Hepatocyte (in vitro differentiated cells): Measurements from ENCODE around the gene ARID5A. TPM values are rescaled to one million over a fixed set of nuclear protein-coding genes. Genes with fewer than 3 reads are reported as not detected.

Experiments used
- DNase-seq: peaks from one replicate; pipeline ENCODE4 v3.0.0-alpha.2; 2016; ENCODE audit warnings: low spot score
- H2AFZ ChIP-seq: fragments of 200-600 bp; sonication (generic); 2 replicates; pipeline ENCODE4 v1.6.0; 2016; ENCODE audit warnings: antibody characterized with exemption, mild to moderate bottlenecking
- H3K27ac ChIP-seq: fragments of 200-600 bp; sonication (generic); 2 replicates; pipeline ENCODE4 v1.5.1; 2016; ENCODE audit warnings: mild to moderate bottlenecking
- H3K27me3 ChIP-seq: fragments of 200-600 bp; sonication (generic); 2 replicates; pipeline ENCODE4 v1.6.1; 2016
- H3K36me3 ChIP-seq: fragments of 200-600 bp; sonication (generic); replicated peaks from 2 replicates; pipeline ENCODE4 v1.5.1; 2016; ENCODE audit warnings: low read depth; ENCODE audit not compliant: insufficient read depth
- H3K4me1 ChIP-seq: fragments of 200-600 bp; sonication (generic); 2 replicates; pipeline ENCODE4 v1.5.1; 2016; ENCODE audit warnings: mild to moderate bottlenecking, moderate library complexity; ENCODE audit not compliant: insufficient read depth
- H3K4me2 ChIP-seq: fragments of 200-600 bp; sonication (generic); 2 replicates; pipeline ENCODE4 v1.6.0; 2016
- H3K4me3 ChIP-seq: fragments of 200-600 bp; sonication (generic); 2 replicates; pipeline ENCODE4 v1.5.1; 2016; ENCODE audit warnings: mild to moderate bottlenecking
- H3K79me2 ChIP-seq: fragments of 200-600 bp; sonication (generic); 2 replicates; pipeline ENCODE4 v1.6.0; 2017; ENCODE audit warnings: mild to moderate bottlenecking
- H3K9me2 ChIP-seq: fragments of 200-600 bp; sonication (generic); replicated peaks from 2 replicates; pipeline ENCODE4 v1.6.0; 2017; ENCODE audit warnings: mild to moderate bottlenecking; ENCODE audit not compliant: insufficient read depth
- H3K9me3 ChIP-seq: fragments of 200-600 bp; sonication (generic); 2 replicates; pipeline ENCODE4 v1.5.1; 2016; ENCODE audit warnings: low read depth, mild to moderate bottlenecking
- H4K20me1 ChIP-seq: fragments of 200-600 bp; sonication (generic); 2 replicates; pipeline ENCODE4 v1.6.0; 2016; ENCODE audit warnings: mild to moderate bottlenecking; ENCODE audit not compliant: insufficient read depth, poor library complexity, severe bottlenecking
- CTCF ChIP-seq: fragments of 200-600 bp; sonication (generic); IDR thresholded peaks from 2 replicates; pipeline ENCODE4 v1.5.1; 2016; ENCODE audit warnings: antibody characterized with exemption, mild to moderate bottlenecking; ENCODE audit not compliant: poor library complexity
- EZH2 ChIP-seq: fragments of 200-600 bp; sonication (generic); IDR thresholded peaks from 2 replicates; pipeline ENCODE4 v1.6.1; 2016; ENCODE audit warnings: antibody characterized with exemption, mild to moderate bottlenecking, borderline replicate concordance
- EZH2phosphoT487 ChIP-seq: fragments of 200-600 bp; sonication (generic); IDR thresholded peaks from one replicate; pipeline ENCODE4 v1.6.1; 2018; ENCODE audit warnings: antibody characterized with exemption, mild to moderate bottlenecking, low read depth, moderate library complexity; ENCODE audit not compliant: unreplicated experiment, severe bottlenecking
- WGBS: methylation state at CpG from one replicate; pipeline ENCODE4 v1.1.6; 2016; ENCODE audit warnings: low lambda C conversion rate; ENCODE audit errors: missing lambda C conversion rate; 5-methylcytosine and 5-hydroxymethylcytosine counted together
- polyA plus RNA-seq: library from polyadenylated mRNA; unstranded; fragments of >200 nt; fragmentation: Nextera tagmentation; extraction: Ambion mirVana; gene quantifications from 2 replicates; pipeline ENCODE4 v1.2.1, GENCODE V29; 2016
- total RNA-seq: library from RNA; depleted of rRNA; stranded (reverse); fragments of >200 nt; gene quantifications from 2 replicates; pipeline ENCODE4 v1.2.3, GENCODE V29; 2014

Gene ARID5A
- total and polyA plus RNA-seq, 2 experiments from 2014 or later = 6.9 to 13.3 TPM

DNA sequence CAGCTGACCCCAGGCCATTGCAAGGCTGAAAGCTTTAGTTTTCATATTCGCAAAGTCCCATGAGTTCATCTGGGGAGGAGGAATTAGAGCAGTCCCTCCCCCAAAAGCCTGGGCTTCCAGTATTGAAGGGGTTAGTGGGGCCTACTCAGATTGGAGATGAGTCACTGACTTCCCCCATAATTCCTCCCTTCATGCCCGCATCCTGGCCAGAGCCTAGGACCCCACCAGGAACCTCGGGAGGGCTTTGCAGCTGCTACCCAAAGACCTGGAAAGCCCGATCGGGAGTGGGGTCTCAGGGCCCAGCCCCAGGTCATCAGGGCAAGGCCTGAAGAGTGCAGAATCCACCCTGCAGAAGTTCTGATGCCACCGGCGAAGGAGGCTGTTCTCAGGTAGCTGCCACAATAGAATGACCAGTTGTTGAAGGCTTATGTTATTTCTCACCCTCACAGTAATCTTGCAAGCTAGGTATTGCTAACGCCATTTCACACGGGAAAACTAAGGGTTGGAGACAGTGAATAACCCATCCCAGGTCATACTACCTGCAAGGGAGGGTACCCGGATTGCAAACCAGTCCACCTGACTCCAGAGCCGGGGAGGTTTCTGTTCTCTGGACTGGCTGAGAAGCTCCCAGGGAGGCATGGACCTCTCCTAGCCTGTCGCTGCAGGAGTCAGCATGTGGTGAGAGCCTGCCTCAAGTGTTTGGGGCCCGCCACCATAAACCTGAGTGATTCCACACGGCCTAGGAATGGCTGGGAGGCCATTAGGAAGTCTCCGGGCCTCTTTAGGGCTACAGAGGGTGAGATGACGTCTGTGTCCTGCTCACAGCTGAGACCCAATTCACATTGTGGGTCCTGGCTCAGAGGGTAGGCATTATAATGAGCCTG lies 5.8 kb upstream of the ARID5A start:
- H3K4me2 ChIP-seq = no peak overlapping the region
- H3K27ac ChIP-seq = peak overlapping the region; percentile 86
- peaks cover 26% of the 10 kb centered on the region for H3K4me1 ChIP-seq
- TF ChIP-seq EZH2 = no peak
- no peaks in the 10 kb centered on the region for H3K9me3 ChIP-seq
- no peaks in the 10 kb centered on the region for H3K79me2 ChIP-seq
- no peak for DNase-seq
- H4K20me1 ChIP-seq = no peaks in the 10 kb centered on the region
- H3K27me3 ChIP-seq = no peaks in the 10 kb centered on the region
- no peaks in the 10 kb centered on the region for H3K36me3 ChIP-seq
- WGBS = 78% methylated on average over 16 of the region's 16 CpGs
- no peak overlapping the region for H2AFZ ChIP-seq
- H3K9me2 ChIP-seq = no peaks in the 10 kb centered on the region
- no peak overlapping the region for H3K4me3 ChIP-seq

DNA sequence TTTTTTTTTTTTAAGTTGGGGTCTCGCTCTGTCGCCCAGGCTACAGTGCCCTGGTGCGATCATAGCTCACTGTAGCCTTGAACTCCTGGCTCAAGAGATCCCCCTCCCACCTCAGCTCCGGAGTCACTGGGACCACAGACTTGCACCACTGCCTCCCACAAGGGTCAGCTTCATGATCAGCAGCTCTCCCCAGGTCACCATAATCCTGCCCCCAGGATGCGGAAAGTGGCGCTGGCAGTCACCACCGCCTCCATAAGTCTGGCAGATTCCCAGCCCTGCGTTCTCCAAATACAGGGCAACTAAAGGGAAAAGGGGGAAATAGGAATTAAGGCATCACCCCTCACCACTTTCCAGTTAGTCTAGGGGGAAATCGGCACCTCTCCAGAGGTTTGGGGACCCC lies 5.2 kb upstream of the ARID5A start:
- Histone ChIP-seq H3K4me2 (peak overlapping the region; percentile 71), H3K4me3 (no peak overlapping the region), H3K36me3 (no peaks in the 10 kb centered on the region), H3K79me2 (no peaks in the 10 kb centered on the region), H3K9me2 (no peaks in the 10 kb centered on the region), H3K27ac (peak overlapping the region; percentile 86), H3K9me3 (no peaks in the 10 kb centered on the region), H2AFZ (peak overlapping the region; percentile 17), H3K4me1 (peaks cover 26% of the 10 kb centered on the region), H3K27me3 (no peaks in the 10 kb centered on the region), H4K20me1 (no peaks in the 10 kb centered on the region)
- 86% methylated on average over 9 of the region's 9 CpGs for WGBS
- TF ChIP-seq EZH2phosphoT487 (no peak), EZH2 (no peak), CTCF (no peak)
- DNase-seq = no peak

DNA sequence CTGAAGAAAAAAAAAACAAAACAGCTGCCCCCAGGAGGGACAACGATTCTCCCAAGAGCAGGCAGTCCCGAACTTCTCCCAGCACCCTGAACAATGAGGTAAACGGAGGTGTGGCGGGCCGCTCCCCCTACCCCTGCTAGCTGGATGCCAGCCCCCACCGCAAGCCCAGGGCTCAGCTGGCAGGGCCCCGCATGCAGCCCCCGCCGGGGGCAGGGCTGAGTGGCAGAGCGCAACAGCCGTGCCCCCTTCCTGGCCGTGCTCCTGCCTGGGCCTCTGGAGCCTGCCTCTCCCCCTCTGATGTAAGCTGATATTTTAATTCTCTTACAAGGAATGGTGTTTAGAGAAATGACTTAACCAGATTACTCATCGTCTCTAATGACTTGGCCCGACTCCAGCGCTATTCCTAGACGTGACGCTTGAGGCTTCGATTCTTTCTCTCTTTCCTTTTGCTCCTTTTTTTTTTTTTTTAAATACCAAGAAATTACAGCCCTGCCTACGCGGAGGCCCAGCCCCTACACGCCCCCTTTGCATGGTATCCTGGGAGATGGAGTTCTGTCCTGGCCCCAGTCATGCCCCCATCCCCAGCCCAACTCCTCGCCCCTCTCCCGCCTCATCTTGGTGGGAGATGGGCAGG lies 4.6 kb upstream of the ARID5A start:
- WGBS = 10% methylated on average over 23 of the region's 23 CpGs
- Histone ChIP-seq H2AFZ (peak overlapping the region; percentile 17), H3K4me3 (no peak overlapping the region), H3K4me2 (peak overlapping the region; percentile 71), H3K27me3 (no peaks in the 10 kb centered on the region), H3K79me2 (no peaks in the 10 kb centered on the region), H3K9me3 (no peaks in the 10 kb centered on the region), H3K27ac (peak overlapping the region; percentile 86), H3K9me2 (no peaks in the 10 kb centered on the region), H3K36me3 (no peaks in the 10 kb centered on the region), H3K4me1 (peaks cover 26% of the 10 kb centered on the region), H4K20me1 (no peaks in the 10 kb centered on the region)
- TF ChIP-seq CTCF (no peak), EZH2phosphoT487 (no peak), EZH2 (no peak)
- DNase-seq = peak; percentile 97
